ENCODE results near the gene ZMAT2. TPM values are rescaled to one million over a fixed set of nuclear protein-coding genes. Genes with fewer than 3 reads are reported as not detected.

ZMAT2 gene
- total and polyA plus RNA-seq, 3 experiments from 2014 or later = 71.2 to 81.7 (median 75.2) TPM

GRCh38 chr5:140734354-140734753 lies 34.1 kb downstream of the ZMAT2 start:
- H3K9me3 Mint-ChIP-seq = peaks cover 5 to 17% (median 9%) of the 10 kb centered on the region in 5 donors
- ChIA-PET CTCF (no interaction called here), POLR2A (no interaction called here)
- H3K4me1 ChIP-seq (ENCODE audit: insufficient read depth, low read length) = no peaks in the 10 kb centered on the region
- H3K36me3 ChIP-seq (ENCODE audit: insufficient read depth, low read length) = no peaks in the 10 kb centered on the region
- H3K27ac Mint-ChIP-seq = peak overlapping the region in 1 of 8 donors; percentile 36
- peaks cover 8% of the 10 kb centered on the region for H3K27me3 ChIP-seq (ENCODE audit: insufficient read depth, low read length, poor library complexity, severe bottlenecking)
- H3K4me3 Mint-ChIP-seq = no peak overlapping the region
- no peak for DNase-seq
- no peaks in the 10 kb centered on the region for H3K36me3 Mint-ChIP-seq
- no peaks in the 10 kb centered on the region for H3K4me1 Mint-ChIP-seq
- peaks cover 38 to 56% of the 10 kb centered on the region in 2 donors for H3K27me3 Mint-ChIP-seq
- H3K9me3 ChIP-seq (ENCODE audit: low read length) = no peaks in the 10 kb centered on the region
- H3K4me3 ChIP-seq (ENCODE audit: low read length) = no peak overlapping the region
- H3K27ac ChIP-seq (ENCODE audit: low read depth, low read length) = no peak overlapping the region

DNA sequence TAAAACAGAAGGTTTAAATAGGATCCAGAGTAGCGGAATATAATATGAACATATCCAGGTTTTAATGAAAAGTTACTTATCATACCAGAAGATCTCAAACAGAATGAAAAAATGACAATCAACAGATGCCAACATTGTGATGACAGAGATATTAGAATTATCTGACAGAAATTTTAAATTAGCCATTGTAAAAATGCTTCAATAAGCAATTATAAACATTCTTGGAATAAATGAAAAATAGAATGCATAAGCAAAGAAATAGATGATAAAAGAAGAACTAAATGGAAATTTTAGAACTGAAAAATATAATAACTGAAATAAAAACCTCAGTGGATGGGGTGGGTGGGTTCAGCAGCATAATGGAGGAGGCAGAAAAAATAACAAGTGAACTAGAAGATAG lies 37.2 kb downstream of the ZMAT2 start:
- ChIA-PET CTCF (no interaction called here), POLR2A (no interaction called here)
- Mint-ChIP-seq H3K36me3 (peaks cover 0 to 6% (median 0%) of the 10 kb centered on the region in 3 donors), H3K27ac (no peak overlapping the region), H3K4me1 (no peaks in the 10 kb centered on the region), H3K27me3 (peaks cover 42 to 62% of the 10 kb centered on the region in 2 donors), H3K4me3 (no peak overlapping the region), H3K9me3 (peaks cover 8 to 32% (median 23%) of the 10 kb centered on the region in 5 donors)
- peaks cover 8% of the 10 kb centered on the region for H3K27me3 ChIP-seq (ENCODE audit: insufficient read depth, low read length, poor library complexity, severe bottlenecking)
- H3K4me3 ChIP-seq (ENCODE audit: low read length) = no peak overlapping the region
- no peaks in the 10 kb centered on the region for H3K36me3 ChIP-seq (ENCODE audit: insufficient read depth, low read length)
- H3K4me1 ChIP-seq (ENCODE audit: insufficient read depth, low read length) = no peaks in the 10 kb centered on the region
- no peaks in the 10 kb centered on the region for H3K9me3 ChIP-seq (ENCODE audit: low read length)
- DNase-seq = no peak
- H3K27ac ChIP-seq (ENCODE audit: low read depth, low read length) = no peak overlapping the region

- no peaks in the 10 kb centered on the region for H3K27me3 ChIP-seq (ENCODE audit: insufficient read depth, low read length, poor library complexity, severe bottlenecking)
- no peaks in the 10 kb centered on the region for H3K4me1 ChIP-seq (ENCODE audit: insufficient read depth, low read length)
- CTCF ChIA-PET = no interaction called here
- POLR2A ChIA-PET = no interaction called here
- H3K27me3 Mint-ChIP-seq = peaks cover 27% of the 10 kb centered on the region in 2 donors
- H3K36me3 ChIP-seq (ENCODE audit: insufficient read depth, low read length) = no peaks in the 10 kb centered on the region
- no peak overlapping the region for H3K27ac ChIP-seq (ENCODE audit: low read depth, low read length)
- no peak for DNase-seq
- H3K36me3 Mint-ChIP-seq = peaks cover 0 to 12% (median 0%) of the 10 kb centered on the region in 3 donors
- H3K9me3 Mint-ChIP-seq = peaks cover 18 to 40% (median 37%) of the 10 kb centered on the region in 5 donors
- H3K4me1 Mint-ChIP-seq = no peaks in the 10 kb centered on the region
- H3K4me3 ChIP-seq (ENCODE audit: low read length) = no peak overlapping the region
- H3K27ac Mint-ChIP-seq = no peak overlapping the region
- no peaks in the 10 kb centered on the region for H3K9me3 ChIP-seq (ENCODE audit: low read length)
- H3K4me3 Mint-ChIP-seq = no peak overlapping the region
Measured at GRCh38 chr5:140741967-140742366, 41.7 kb downstream of the ZMAT2 start.

GRCh38 chr5:140753561-140753960 lies 53.3 kb downstream of the ZMAT2 start:
- CTCF ChIA-PET = no interaction called here
- Histone ChIP-seq H3K9me3 (ENCODE audit: low read length) (no peaks in the 10 kb centered on the region), H3K27me3 (ENCODE audit: insufficient read depth, low read length, poor library complexity, severe bottlenecking) (no peaks in the 10 kb centered on the region), H3K27ac (ENCODE audit: low read depth, low read length) (no peak overlapping the region), H3K4me1 (ENCODE audit: insufficient read depth, low read length) (no peaks in the 10 kb centered on the region), H3K36me3 (ENCODE audit: insufficient read depth, low read length) (no peaks in the 10 kb centered on the region), H3K4me3 (ENCODE audit: low read length) (no peak overlapping the region)
- H3K4me3 Mint-ChIP-seq = no peak overlapping the region
- peaks cover 2 to 37% (median 3%) of the 10 kb centered on the region in 3 donors for H3K36me3 Mint-ChIP-seq
- peaks cover 17% of the 10 kb centered on the region in 2 donors for H3K27me3 Mint-ChIP-seq
- H3K27ac Mint-ChIP-seq = no peak overlapping the region
- no peaks in the 10 kb centered on the region for H3K4me1 Mint-ChIP-seq
- no peak for DNase-seq
- POLR2A ChIA-PET = no interaction called here
- H3K9me3 Mint-ChIP-seq = peaks cover 72 to 89% (median 82%) of the 10 kb centered on the region in 5 donors

Other genes starting within 250 kb of the ZMAT2 start
- 10 to 100 TPM; 11.1 to 11.9 TPM for gene EIF4EBP3, start 152.8 kb upstream of the ZMAT2 start, total RNA-seq
- gene EIF4EBP3, start 152.8 kb upstream of the ZMAT2 start, polyA plus RNA-seq = 22.2 TPM
- gene SRA1, start 143.0 kb upstream of the ZMAT2 start, total RNA-seq = 10 to 100 TPM; 59.6 to 60.7 TPM
- 36.1 TPM for gene SRA1, start 143.0 kb upstream of the ZMAT2 start, polyA plus RNA-seq
- gene APBB3, start 135.8 kb upstream of the ZMAT2 start, total RNA-seq = 10 to 100 TPM; 14.1 to 17.0 TPM
- gene APBB3, start 135.8 kb upstream of the ZMAT2 start, polyA plus RNA-seq = 3.5 TPM
- gene SLC35A4, start 135.6 kb upstream of the ZMAT2 start, total RNA-seq = 100 to 1,000 TPM; 120 to 126 TPM
- gene SLC35A4, start 135.6 kb upstream of the ZMAT2 start, polyA plus RNA-seq = 105 TPM
- gene CD14, start 67.3 kb upstream of the ZMAT2 start, total RNA-seq = 1 to 10 TPM; 3.1 to 3.3 TPM
- 0.43 TPM for gene CD14, start 67.3 kb upstream of the ZMAT2 start, polyA plus RNA-seq
- gene TMCO6, start 61.0 kb upstream of the ZMAT2 start, total RNA-seq = 10 to 100 TPM; 23.9 to 24.4 TPM
- 15.4 TPM for gene TMCO6, start 61.0 kb upstream of the ZMAT2 start, polyA plus RNA-seq
- gene NDUFA2, start 52.8 kb upstream of the ZMAT2 start, total RNA-seq = 10 to 100 TPM; 77.5 to 81.7 TPM
- gene NDUFA2, start 52.8 kb upstream of the ZMAT2 start, polyA plus RNA-seq = 146 TPM
- gene IK, start 52.6 kb upstream of the ZMAT2 start, total RNA-seq = 100 to 1,000 TPM in 1 of 2 experiments, 10 to 100 TPM in 1; 96.3 to 104 TPM
- gene IK, start 52.6 kb upstream of the ZMAT2 start, polyA plus RNA-seq = 193 TPM
- 10 to 100 TPM; 40.1 to 40.7 TPM for gene WDR55, start 35.5 kb upstream of the ZMAT2 start, total RNA-seq
- gene WDR55, start 35.5 kb upstream of the ZMAT2 start, polyA plus RNA-seq = 17.3 TPM
- gene DND1, start 26.9 kb upstream of the ZMAT2 start, total RNA-seq = 1 to 10 TPM; 2.3 to 2.9 TPM
- gene DND1, start 26.9 kb upstream of the ZMAT2 start, polyA plus RNA-seq = not detected
- gene HARS1, start 9.1 kb upstream of the ZMAT2 start, total RNA-seq = 100 to 1,000 TPM in 1 of 2 experiments, 10 to 100 TPM in 1; 97.4 to 104 TPM
- gene HARS1, start 9.1 kb upstream of the ZMAT2 start, polyA plus RNA-seq = 63.6 TPM
- gene HARS2, start 9.0 kb upstream of the ZMAT2 start, total RNA-seq = 10 to 100 TPM; 26.4 to 29.4 TPM
- 21.0 TPM for gene HARS2, start 9.0 kb upstream of the ZMAT2 start, polyA plus RNA-seq
- not detected for gene PCDHA1, start 85.7 kb downstream of the ZMAT2 start, total RNA-seq
- not detected for gene PCDHA1, start 85.7 kb downstream of the ZMAT2 start, polyA plus RNA-seq
- not detected for gene PCDHA2, start 94.4 kb downstream of the ZMAT2 start, total RNA-seq
- gene PCDHA2, start 94.4 kb downstream of the ZMAT2 start, polyA plus RNA-seq = not detected
- gene PCDHA3, start 100.6 kb downstream of the ZMAT2 start, total RNA-seq = not detected
- gene PCDHA3, start 100.6 kb downstream of the ZMAT2 start, polyA plus RNA-seq = not detected
- not detected for gene PCDHA4, start 106.6 kb downstream of the ZMAT2 start, total RNA-seq
- gene PCDHA4, start 106.6 kb downstream of the ZMAT2 start, polyA plus RNA-seq = not detected
- gene PCDHA5, start 121.2 kb downstream of the ZMAT2 start, total RNA-seq = not detected
- gene PCDHA5, start 121.2 kb downstream of the ZMAT2 start, polyA plus RNA-seq = not detected
- gene PCDHA6, start 127.5 kb downstream of the ZMAT2 start, total RNA-seq = not detected
- gene PCDHA6, start 127.5 kb downstream of the ZMAT2 start, polyA plus RNA-seq = not detected
- gene PCDHA7, start 133.8 kb downstream of the ZMAT2 start, total RNA-seq = not detected
- gene PCDHA7, start 133.8 kb downstream of the ZMAT2 start, polyA plus RNA-seq = not detected
- not detected for gene PCDHA8, start 140.7 kb downstream of the ZMAT2 start, total RNA-seq
- gene PCDHA8, start 140.7 kb downstream of the ZMAT2 start, polyA plus RNA-seq = not detected
- not detected for gene PCDHA9, start 147.9 kb downstream of the ZMAT2 start, total RNA-seq
- gene PCDHA9, start 147.9 kb downstream of the ZMAT2 start, polyA plus RNA-seq = not detected
- not detected for gene PCDHA10, start 155.4 kb downstream of the ZMAT2 start, total RNA-seq
- gene PCDHA10, start 155.4 kb downstream of the ZMAT2 start, polyA plus RNA-seq = not detected
- gene PCDHA11, start 168.5 kb downstream of the ZMAT2 start, total RNA-seq = not detected
- gene PCDHA11, start 168.5 kb downstream of the ZMAT2 start, polyA plus RNA-seq = not detected
- gene PCDHA12, start 174.9 kb downstream of the ZMAT2 start, total RNA-seq = not detected
- not detected for gene PCDHA12, start 174.9 kb downstream of the ZMAT2 start, polyA plus RNA-seq
- gene PCDHA13, start 181.7 kb downstream of the ZMAT2 start, total RNA-seq = not detected
- gene PCDHA13, start 181.7 kb downstream of the ZMAT2 start, polyA plus RNA-seq = not detected
- gene PCDHAC1, start 225.9 kb downstream of the ZMAT2 start, total RNA-seq = not detected
- not detected for gene PCDHAC1, start 225.9 kb downstream of the ZMAT2 start, polyA plus RNA-seq